Measurements from ENCODE around the gene FOXP1.

DNA sequence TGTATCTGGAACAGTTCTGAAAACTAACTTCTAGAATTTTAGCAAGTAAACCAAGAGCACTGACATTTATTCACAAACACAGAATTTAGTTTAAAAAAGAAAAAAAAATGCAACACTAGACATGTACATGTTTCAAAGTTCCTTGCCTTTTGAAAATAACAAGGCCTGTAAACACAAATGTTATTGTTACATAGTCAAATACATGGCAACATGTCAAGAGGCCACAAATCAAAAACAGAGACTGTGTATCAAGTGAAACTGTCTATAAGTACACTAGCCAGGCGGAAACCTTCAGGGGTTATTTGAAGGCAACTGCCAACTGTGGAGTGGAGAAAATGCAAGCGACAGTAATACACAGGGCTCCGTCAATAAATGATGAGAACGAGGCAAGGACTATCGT lies 547.6 kb downstream of the FOXP1 start:
- TF ChIP-seq, protein P1, sequence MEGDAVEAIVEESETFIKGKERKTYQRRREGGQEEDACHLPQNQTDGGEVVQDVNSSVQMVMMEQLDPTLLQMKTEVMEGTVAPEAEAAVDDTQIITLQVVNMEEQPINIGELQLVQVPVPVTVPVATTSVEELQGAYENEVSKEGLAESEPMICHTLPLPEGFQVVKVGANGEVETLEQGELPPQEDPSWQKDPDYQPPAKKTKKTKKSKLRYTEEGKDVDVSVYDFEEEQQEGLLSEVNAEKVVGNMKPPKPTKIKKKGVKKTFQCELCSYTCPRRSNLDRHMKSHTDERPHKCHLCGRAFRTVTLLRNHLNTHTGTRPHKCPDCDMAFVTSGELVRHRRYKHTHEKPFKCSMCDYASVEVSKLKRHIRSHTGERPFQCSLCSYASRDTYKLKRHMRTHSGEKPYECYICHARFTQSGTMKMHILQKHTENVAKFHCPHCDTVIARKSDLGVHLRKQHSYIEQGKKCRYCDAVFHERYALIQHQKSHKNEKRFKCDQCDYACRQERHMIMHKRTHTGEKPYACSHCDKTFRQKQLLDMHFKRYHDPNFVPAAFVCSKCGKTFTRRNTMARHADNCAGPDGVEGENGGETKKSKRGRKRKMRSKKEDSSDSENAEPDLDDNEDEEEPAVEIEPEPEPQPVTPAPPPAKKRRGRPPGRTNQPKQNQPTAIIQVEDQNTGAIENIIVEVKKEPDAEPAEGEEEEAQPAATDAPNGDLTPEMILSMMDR (IDR thresholded peaks at IDR 0.05) = no peak
- no peak for TF ChIP-seq EZH2 (IDR thresholded peaks at IDR 0.05)

Measured in neural progenitor cell (in vitro differentiated cells).